HFFc6 (cell line): Measurements from ENCODE around the gene ERVV-1. TPM values are rescaled to one million over a fixed set of nuclear protein-coding genes. Genes with fewer than 3 reads are reported as not detected.
A peak's percentile ranks its signal among the peaks of the same experiment; 100 is the strongest.
"Not testable (repeated sequence)": the region's sequence is repeated elsewhere in the genome, so short reads cannot be mapped to it uniquely, and the experiment has no call there.

Experiments used
- DNase-seq: peaks from one replicate; pipeline ENCODE4 v3.0.0-alpha.2; 2018
- H3K27ac Mint-ChIP-seq: 2 replicates; pipeline ENCODE4 v1.8.0; 2020; ENCODE audit warnings: mild to moderate bottlenecking, mixed read lengths
- H3K27me3 Mint-ChIP-seq: 2 replicates; pipeline ENCODE4 v1.8.0; 2021; ENCODE audit warnings: mild to moderate bottlenecking, moderate library complexity, mixed read lengths; ENCODE audit not compliant: insufficient read depth
- H3K36me3 Mint-ChIP-seq: 2 replicates; pipeline ENCODE4 v1.8.0; 2021; ENCODE audit warnings: low read depth, mixed read lengths
- H3K4me1 Mint-ChIP-seq: 2 replicates; pipeline ENCODE4 v1.8.0; 2020; ENCODE audit warnings: low read depth, mixed read lengths
- H3K4me3 Mint-ChIP-seq: 2 replicates; pipeline ENCODE4 v1.8.0; 2020; ENCODE audit warnings: mild to moderate bottlenecking, moderate library complexity, mixed read lengths
- H3K9me3 Mint-ChIP-seq: 2 replicates; pipeline ENCODE4 v1.8.0; 2020; ENCODE audit warnings: mild to moderate bottlenecking, mixed read lengths
- total RNA-seq, 6 experiments: library from RNA; stranded (reverse); fragmentation: NEBNext Ultra II Directional; extraction: Animal tissue kit (Norgen Biotek cat#: 25700); gene quantifications; 2 replicates in 1 of 6; 3 replicates in 5 of 6; pipeline ENCODE4 v1.2.3, GENCODE V29; 2021
- TF ChIP-seq, protein P1 (sequence below): fragments of 200-600 bp; sonication (generic); IDR thresholded peaks from 2 replicates; pipeline ENCODE4 v1.5.0; 2021; ENCODE audit warnings: antibody characterized with exemption, mild to moderate bottlenecking

The ERVV-1 gene
- total RNA-seq, 6 experiments from 2014 or later = not detected

DNA sequence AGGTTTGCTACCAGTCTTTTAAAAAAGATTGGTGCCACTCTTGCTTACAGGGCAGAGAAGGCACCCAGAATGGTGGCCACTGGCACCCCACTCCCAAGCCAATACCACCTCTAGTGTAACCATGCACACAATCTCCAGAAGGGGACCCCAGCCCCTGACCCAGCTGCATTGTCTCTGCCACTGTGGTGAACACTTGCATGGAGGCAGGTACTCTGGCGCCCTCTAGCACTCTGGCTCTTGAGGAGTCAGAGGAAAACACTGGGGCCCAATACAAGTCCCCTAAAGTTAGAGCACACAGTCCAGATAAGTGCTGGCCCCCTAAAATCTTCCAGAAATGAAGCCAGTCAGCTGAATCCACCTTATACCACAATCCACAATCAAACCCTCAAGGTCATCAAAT is 6.0 kb downstream of the ERVV-1 start:
- no peak overlapping the region for H3K27ac Mint-ChIP-seq
- no peak for DNase-seq
- H3K36me3 Mint-ChIP-seq = no peaks in the 10 kb centered on the region; the same call in 1 of the 2 replicates
- TF ChIP-seq, protein P1, sequence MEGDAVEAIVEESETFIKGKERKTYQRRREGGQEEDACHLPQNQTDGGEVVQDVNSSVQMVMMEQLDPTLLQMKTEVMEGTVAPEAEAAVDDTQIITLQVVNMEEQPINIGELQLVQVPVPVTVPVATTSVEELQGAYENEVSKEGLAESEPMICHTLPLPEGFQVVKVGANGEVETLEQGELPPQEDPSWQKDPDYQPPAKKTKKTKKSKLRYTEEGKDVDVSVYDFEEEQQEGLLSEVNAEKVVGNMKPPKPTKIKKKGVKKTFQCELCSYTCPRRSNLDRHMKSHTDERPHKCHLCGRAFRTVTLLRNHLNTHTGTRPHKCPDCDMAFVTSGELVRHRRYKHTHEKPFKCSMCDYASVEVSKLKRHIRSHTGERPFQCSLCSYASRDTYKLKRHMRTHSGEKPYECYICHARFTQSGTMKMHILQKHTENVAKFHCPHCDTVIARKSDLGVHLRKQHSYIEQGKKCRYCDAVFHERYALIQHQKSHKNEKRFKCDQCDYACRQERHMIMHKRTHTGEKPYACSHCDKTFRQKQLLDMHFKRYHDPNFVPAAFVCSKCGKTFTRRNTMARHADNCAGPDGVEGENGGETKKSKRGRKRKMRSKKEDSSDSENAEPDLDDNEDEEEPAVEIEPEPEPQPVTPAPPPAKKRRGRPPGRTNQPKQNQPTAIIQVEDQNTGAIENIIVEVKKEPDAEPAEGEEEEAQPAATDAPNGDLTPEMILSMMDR = peak; percentile 22; the same call in 1 of the 2 replicates
- H3K4me3 Mint-ChIP-seq = no peak overlapping the region
- H3K9me3 Mint-ChIP-seq = peaks cover 38% of the 10 kb centered on the region
- no peaks in the 10 kb centered on the region; the same call in none of the 2 replicates for H3K27me3 Mint-ChIP-seq
- peaks cover 5% of the 10 kb centered on the region; the same call in 1 of the 2 replicates for H3K4me1 Mint-ChIP-seq

DNA sequence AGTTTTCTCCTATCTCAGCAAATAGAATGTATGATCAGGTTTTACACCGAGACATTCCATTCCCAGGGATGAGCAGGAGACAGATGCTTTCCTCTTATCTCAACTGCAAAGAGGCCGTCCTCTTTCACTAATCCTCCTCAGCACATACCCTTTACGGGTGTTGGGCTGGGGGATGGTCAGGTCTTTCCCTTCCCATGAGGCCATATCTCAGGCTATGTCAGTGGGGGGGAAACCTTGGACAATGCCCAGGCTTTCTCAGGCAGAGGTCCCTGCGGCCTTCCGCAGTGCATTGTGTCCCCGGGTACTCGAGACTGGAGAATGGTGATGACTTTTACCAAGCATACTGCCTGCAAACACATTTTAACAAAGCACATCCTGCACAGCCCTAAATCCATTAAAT is 14.6 kb downstream of the ERVV-1 start:
- not testable (repeated sequence) for H3K4me3 Mint-ChIP-seq, DNase-seq, H3K27me3 Mint-ChIP-seq, H3K36me3 Mint-ChIP-seq, H3K4me1 Mint-ChIP-seq, H3K27ac Mint-ChIP-seq
- H3K9me3 Mint-ChIP-seq = peaks cover 61% of the 10 kb centered on the region

DNA sequence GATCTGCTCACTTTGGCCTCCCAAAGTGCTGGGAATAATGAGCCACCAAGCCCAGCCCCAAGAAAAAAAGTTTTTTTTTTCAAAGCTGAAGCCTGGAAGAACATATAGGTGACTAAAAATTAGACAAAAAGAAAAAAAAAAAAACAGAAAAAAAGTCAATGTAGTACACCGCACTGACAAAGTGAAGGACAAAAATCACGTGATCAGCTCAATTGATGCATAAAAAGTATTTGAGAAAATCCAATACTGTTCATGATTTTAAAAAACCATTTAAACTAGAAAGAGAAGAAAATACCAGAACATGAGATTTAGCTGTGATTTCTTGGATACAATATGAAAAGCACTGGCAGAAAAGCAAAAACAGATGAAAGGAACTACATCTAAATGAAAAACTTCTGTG is 20.3 kb downstream of the ERVV-1 start:
- Mint-ChIP-seq H3K4me3 (no peak overlapping the region), H3K27me3 (peaks cover 6% of the 10 kb centered on the region), H3K9me3 (peaks cover 54% of the 10 kb centered on the region), H3K27ac (no peak overlapping the region), H3K36me3 (peaks cover 9% of the 10 kb centered on the region; the same call in 1 of the 2 replicates), H3K4me1 (peaks cover 10% of the 10 kb centered on the region; the same call in 1 of the 2 replicates)
- TF ChIP-seq, protein P1 = no peak
- DNase-seq = no peak

DNA sequence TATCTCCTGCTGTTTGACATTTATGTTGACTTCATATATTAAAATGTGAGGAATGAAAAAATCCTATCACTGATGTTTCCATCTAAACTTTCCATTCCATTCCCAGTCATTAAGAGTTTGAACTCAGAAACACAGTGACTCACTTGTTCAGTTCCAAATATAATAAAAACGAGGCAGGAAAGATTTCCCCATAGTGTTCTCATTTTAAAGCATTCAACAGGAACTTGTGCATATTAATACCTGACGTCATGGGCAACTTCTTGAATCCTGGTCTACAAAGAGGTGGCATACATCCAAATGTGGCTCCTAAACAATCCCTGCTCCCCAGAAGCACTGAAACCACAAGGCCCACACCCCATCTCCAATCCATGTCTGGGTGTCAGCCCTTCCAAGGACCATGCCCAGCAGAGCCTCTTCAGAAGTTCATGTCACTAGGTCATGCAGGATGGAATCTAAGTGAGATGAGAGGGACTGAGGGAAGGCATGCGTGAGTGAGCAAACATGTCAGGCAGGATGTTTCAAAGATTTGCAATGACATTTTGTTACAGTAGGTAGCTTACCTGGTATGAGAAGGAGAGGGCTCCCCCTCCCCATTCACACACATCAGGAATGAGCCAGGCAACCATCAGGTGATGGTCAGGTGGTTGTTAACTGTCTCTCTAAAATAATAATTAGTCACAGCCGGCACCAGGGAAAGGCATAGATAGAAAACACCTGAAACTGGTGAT is 21.4 kb downstream of the ERVV-1 start:
- H3K4me3 Mint-ChIP-seq = no peak overlapping the region; the same call in 1 of the 2 replicates
- H3K27ac Mint-ChIP-seq = no peak overlapping the region
- H3K27me3 Mint-ChIP-seq = peaks cover 6% of the 10 kb centered on the region
- H3K4me1 Mint-ChIP-seq = peaks cover 10% of the 10 kb centered on the region; the same call in 1 of the 2 replicates
- peaks cover 9% of the 10 kb centered on the region; the same call in 1 of the 2 replicates for H3K36me3 Mint-ChIP-seq
- peaks cover 46% of the 10 kb centered on the region for H3K9me3 Mint-ChIP-seq
- peak; percentile 28 for DNase-seq
- TF ChIP-seq, protein P1 = no peak

DNA sequence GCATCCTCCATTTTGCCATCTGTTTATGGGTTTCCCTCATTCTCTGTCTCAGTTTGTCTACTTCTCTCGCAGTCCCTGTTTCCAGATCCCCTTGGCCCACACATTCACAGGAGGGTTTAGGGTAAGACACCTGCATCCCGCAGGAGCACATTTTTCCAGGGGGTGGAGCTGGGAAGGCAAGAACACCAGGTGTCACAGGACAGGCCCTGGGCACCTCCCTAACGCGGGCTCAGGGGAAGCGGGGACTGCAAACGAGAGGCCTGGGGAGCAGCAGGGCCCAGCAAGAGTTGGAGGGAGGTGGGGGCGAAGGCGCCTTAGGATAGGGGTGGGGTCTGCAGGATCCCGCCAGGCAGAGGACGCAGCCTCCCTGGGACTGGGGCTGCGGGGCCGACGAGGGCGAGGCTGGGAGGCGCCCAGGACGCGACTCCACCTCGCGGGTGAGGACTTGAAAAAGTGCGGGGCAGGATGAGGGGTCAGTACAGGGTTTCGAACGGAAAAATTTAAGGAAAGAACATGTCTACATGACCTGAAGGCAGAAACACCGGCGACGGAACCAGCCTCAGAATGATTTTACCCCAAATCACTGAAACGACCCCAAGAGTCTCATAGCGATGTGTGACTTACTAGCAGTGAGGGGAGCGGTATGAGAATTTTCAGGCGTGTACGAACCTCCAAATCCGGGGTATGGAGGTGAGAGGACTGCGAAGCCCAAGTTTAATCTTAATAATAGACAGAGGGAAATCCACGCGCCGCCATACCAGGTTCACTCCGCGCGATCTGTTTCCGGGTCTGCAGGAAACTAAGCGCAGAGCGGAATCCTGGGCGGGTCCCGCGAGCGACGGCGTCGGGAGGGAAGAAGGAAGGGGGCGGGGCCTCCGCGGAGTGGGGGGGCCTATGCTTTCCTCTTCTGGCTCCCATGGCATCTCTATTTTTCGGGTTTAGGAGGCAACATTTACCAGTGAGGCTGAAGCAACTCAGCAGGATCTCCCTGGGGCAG is 23.7 kb downstream of the ERVV-1 start:
- DNase-seq = no peak
- H3K27ac Mint-ChIP-seq = no peak overlapping the region
- peak overlapping the region; percentile 57; the same call in 1 of the 2 replicates for H3K4me3 Mint-ChIP-seq
- H3K27me3 Mint-ChIP-seq = peaks cover 4% of the 10 kb centered on the region
- peaks cover 10% of the 10 kb centered on the region; the same call in 1 of the 2 replicates for H3K4me1 Mint-ChIP-seq
- H3K36me3 Mint-ChIP-seq = peaks cover 9% of the 10 kb centered on the region; the same call in 1 of the 2 replicates
- TF ChIP-seq, protein P1 = no peak
- peaks cover 41% of the 10 kb centered on the region for H3K9me3 Mint-ChIP-seq
